ENCODE measurements around the gene TFRC. TPM values are rescaled to one million over a fixed set of nuclear protein-coding genes. Genes with fewer than 3 reads are reported as not detected.
A peak's percentile ranks its signal among the peaks of the same experiment; 100 is the strongest.

The TFRC gene
- total RNA-seq, 3 donors from 2014 or later, result 57.6 to 116 (median 80.3) TPM

DNA sequence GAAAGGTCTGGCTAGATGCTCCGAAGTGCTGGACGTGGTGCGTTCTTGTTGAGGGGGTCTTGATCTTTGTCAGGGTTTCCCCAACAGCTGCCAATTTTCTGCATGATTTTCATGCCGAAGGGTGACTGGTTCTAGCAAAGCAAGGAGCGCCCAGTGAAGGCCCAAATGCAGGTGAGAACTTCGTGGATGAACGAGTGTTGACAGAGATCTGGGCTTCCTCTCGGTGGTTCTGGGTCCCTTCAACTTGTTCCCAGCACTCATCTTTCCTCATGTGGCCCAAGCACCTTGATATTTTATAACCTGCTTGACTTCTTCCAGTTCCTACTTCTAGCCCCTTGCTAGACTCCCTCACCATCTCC lies 40.8 kb upstream of the TFRC start:
- peak overlapping the region in 1 of 2 donors; percentile 74 for H3K27ac ChIP-seq
- no peak for DNase-seq (ENCODE audit: low spot score in 2 of 2)
- TF ChIP-seq, protein P1, sequence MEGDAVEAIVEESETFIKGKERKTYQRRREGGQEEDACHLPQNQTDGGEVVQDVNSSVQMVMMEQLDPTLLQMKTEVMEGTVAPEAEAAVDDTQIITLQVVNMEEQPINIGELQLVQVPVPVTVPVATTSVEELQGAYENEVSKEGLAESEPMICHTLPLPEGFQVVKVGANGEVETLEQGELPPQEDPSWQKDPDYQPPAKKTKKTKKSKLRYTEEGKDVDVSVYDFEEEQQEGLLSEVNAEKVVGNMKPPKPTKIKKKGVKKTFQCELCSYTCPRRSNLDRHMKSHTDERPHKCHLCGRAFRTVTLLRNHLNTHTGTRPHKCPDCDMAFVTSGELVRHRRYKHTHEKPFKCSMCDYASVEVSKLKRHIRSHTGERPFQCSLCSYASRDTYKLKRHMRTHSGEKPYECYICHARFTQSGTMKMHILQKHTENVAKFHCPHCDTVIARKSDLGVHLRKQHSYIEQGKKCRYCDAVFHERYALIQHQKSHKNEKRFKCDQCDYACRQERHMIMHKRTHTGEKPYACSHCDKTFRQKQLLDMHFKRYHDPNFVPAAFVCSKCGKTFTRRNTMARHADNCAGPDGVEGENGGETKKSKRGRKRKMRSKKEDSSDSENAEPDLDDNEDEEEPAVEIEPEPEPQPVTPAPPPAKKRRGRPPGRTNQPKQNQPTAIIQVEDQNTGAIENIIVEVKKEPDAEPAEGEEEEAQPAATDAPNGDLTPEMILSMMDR (IDR thresholded peaks at IDR 0.05), result no peak
- TF ChIP-seq POLR2AphosphoS5 (IDR thresholded peaks at IDR 0.05) (no peak), POLR2A (IDR thresholded peaks at IDR 0.05) (no peak)
- no peaks in the 10 kb centered on the region for H3K9me3 ChIP-seq
- no peaks in the 10 kb centered on the region for H3K36me3 ChIP-seq
- H3K27me3 ChIP-seq, result no peaks in the 10 kb centered on the region
- H3K4me1 ChIP-seq, result no peaks in the 10 kb centered on the region
- intact Hi-C loops (cut with DNase I; ENCODE audit: low total_unique reads), result no loop called here
- no peak overlapping the region for H3K4me3 ChIP-seq

DNA sequence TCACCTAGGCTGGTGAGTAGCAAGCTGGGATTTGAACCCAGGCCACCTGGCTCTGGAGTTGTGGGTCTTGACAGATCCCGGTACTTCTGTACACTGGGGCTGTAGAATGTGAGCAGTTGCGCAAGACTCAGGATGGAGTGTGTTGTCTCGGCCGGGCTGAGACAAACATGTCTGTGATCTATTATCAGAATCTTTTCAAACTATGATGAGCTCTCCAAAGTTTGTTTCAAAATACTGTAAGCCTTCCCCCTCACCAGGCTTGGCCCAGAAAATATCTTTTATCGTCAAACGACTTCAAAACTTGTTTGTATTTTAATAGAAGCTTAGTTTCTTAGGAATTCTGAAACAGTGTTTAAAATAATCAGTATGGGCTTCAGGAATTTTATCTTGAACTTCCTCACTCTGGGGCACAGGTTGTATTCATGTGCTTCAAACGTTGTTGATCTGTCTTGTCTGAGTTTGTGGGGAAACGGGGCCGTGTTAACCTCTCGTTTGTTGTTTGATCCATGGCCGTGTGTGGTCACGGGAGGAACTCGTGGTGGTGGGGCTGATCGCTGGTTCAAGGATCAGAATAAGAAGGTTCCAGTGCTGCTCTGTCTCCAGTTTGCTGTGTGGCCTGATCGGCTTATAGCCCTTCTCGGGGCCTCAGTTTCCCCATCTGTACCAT lies 40.3 kb upstream of the TFRC start:
- DNase-seq (ENCODE audit: low spot score in 2 of 2), result no peak
- TF ChIP-seq POLR2AphosphoS5 (IDR thresholded peaks at IDR 0.05), result no peak
- TF ChIP-seq, protein P1 (IDR thresholded peaks at IDR 0.05), result no peak
- TF ChIP-seq POLR2A (IDR thresholded peaks at IDR 0.05), result no peak
- Histone ChIP-seq H3K4me3 (no peak overlapping the region), H3K27ac (peak overlapping the region in 1 of 2 donors; percentile 74), H3K36me3 (no peaks in the 10 kb centered on the region), H3K27me3 (no peaks in the 10 kb centered on the region), H3K9me3 (no peaks in the 10 kb centered on the region), H3K4me1 (no peaks in the 10 kb centered on the region)
- intact Hi-C loops (cut with DNase I; ENCODE audit: low total_unique reads), result no loop called here

DNA sequence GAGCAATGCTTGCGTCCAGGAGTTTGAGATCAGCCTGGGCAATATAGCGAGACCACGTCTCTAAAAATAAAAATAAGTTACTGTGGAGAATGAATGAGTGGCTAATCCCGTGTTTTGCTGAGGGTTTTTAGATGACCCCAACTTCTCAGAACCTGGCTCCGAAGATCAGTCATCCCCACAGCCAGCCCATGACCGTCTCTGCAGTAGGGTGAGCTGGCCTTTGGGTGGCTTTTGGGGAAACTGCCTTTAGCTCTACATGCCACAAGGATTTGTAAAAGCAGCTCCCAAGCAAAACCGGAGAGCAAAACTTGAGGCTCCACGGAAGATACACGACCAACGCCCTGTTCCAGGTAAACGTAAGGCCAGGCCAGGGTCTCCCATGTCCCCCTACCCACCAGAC lies 39.2 kb upstream of the TFRC start:
- no peaks in the 10 kb centered on the region for H3K4me1 ChIP-seq
- H3K9me3 ChIP-seq, result no peaks in the 10 kb centered on the region
- TF ChIP-seq, protein P1 (IDR thresholded peaks at IDR 0.05), result no peak
- TF ChIP-seq POLR2A (IDR thresholded peaks at IDR 0.05) (no peak), POLR2AphosphoS5 (IDR thresholded peaks at IDR 0.05) (no peak)
- DNase-seq (ENCODE audit: low spot score in 2 of 2), result no peak
- H3K4me3 ChIP-seq, result no peak overlapping the region
- intact Hi-C loops (cut with DNase I; ENCODE audit: low total_unique reads), result no loop called here
- no peak overlapping the region for H3K27ac ChIP-seq
- no peaks in the 10 kb centered on the region for H3K27me3 ChIP-seq
- no peaks in the 10 kb centered on the region for H3K36me3 ChIP-seq

DNA sequence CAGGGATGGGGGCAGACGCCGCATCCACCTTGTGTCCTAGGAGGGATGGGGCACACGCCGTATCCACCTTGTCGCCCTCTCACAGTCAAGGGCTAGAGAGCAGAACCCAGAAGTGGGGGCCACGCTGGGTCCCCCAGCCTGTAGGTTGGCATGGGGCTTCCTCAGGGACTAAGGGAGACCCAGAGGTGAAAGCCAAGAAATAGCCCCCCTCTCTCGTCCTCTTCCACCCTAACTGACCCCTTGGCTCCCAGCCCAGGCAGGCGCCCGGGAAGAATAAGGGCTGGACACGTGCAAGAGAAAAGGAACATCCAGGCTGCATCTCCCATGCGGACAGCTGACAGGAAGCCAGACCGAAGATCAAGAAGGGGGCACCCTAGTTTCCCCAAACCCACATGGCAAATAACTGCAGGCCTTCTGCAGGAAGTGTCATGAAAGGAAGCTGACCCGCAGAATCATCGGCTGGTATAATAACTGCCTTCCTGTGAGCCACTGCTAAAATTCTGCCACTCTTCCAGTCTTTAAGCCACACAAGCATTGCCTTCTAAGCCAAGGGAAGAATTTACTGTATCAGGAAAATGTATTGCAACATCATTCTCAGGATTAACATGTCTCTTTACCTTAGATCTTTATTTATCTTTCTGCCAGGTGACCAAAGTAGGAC lies 38.5 kb upstream of the TFRC start:
- Histone ChIP-seq H3K27ac (no peak overlapping the region), H3K9me3 (no peaks in the 10 kb centered on the region), H3K4me1 (no peaks in the 10 kb centered on the region), H3K27me3 (no peaks in the 10 kb centered on the region), H3K4me3 (no peak overlapping the region), H3K36me3 (no peaks in the 10 kb centered on the region)
- DNase-seq (ENCODE audit: low spot score in 2 of 2), result no peak
- intact Hi-C loops (cut with DNase I; ENCODE audit: low total_unique reads), result no loop called here
- no peak for TF ChIP-seq POLR2AphosphoS5 (IDR thresholded peaks at IDR 0.05)
- no peak for TF ChIP-seq POLR2A (IDR thresholded peaks at IDR 0.05)
- TF ChIP-seq, protein P1 (IDR thresholded peaks at IDR 0.05), result no peak

DNA sequence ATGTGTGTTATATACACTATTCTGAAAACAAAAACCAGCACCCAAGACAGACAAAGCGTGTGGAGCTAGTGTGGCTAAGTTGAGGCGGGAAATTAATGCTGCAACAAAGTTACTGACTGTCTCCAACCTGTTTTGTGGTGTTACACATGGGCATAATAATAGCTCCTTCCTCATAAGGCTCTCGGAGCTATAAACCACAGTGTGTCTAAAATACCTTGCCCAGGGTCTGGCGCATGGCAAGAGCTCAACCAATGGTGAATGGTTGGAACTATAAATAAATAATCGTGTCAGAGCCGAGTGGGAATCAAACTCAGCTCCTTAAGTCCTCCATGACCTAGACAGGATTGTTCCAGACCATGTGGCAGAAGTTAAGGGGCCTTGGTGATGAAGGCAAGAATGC lies 35.9 kb upstream of the TFRC start:
- intact Hi-C loops (cut with DNase I; ENCODE audit: low total_unique reads), result no loop called here
- H3K4me3 ChIP-seq, result no peak overlapping the region
- H3K27ac ChIP-seq, result no peak overlapping the region
- H3K27me3 ChIP-seq, result no peaks in the 10 kb centered on the region
- no peaks in the 10 kb centered on the region for H3K36me3 ChIP-seq
- TF ChIP-seq POLR2A (IDR thresholded peaks at IDR 0.05) (no peak), POLR2AphosphoS5 (IDR thresholded peaks at IDR 0.05) (no peak)
- TF ChIP-seq, protein P1 (IDR thresholded peaks at IDR 0.05), result no peak
- no peak for DNase-seq (ENCODE audit: low spot score in 2 of 2)
- H3K4me1 ChIP-seq, result no peaks in the 10 kb centered on the region
- no peaks in the 10 kb centered on the region for H3K9me3 ChIP-seq
